ENCODE measurements around the gene TRIM58.

TRIM58 gene

GRCh38 chr1:247848346-247848745, 8.6 kb upstream of the TRIM58 start:
- in situ Hi-C loops (cut with MboI; ENCODE audit: low sequenced_read_pairs, unreplicated experiment) = no loop called here
- no peak for TF ChIP-seq CTCF (IDR thresholded peaks at IDR 0.05; ENCODE audit: borderline replicate concordance, control extremely low read depth, extremely low read depth, insufficient read depth, missing control alignments)
- DNase-seq (ENCODE audit: low spot score) = no peak

- no peak for TF ChIP-seq CTCF (IDR thresholded peaks at IDR 0.05; ENCODE audit: borderline replicate concordance, control extremely low read depth, extremely low read depth, insufficient read depth, missing control alignments)
- in situ Hi-C loops (cut with MboI; ENCODE audit: low sequenced_read_pairs, unreplicated experiment) = no loop called here
- DNase-seq (ENCODE audit: low spot score) = no peak
Measured at GRCh38 chr1:247849616-247850015, 7.4 kb upstream of the TRIM58 start.

- no peak for DNase-seq (ENCODE audit: low spot score)
- in situ Hi-C loops (cut with MboI; ENCODE audit: low sequenced_read_pairs, unreplicated experiment) = no loop called here
- no peak for TF ChIP-seq CTCF (IDR thresholded peaks at IDR 0.05; ENCODE audit: borderline replicate concordance, control extremely low read depth, extremely low read depth, insufficient read depth, missing control alignments)
Measured at GRCh38 chr1:247854899-247855545, 2.0 kb upstream of the TRIM58 start.

- DNase-seq (ENCODE audit: low spot score) = no peak
- in situ Hi-C loops (cut with MboI; ENCODE audit: low sequenced_read_pairs, unreplicated experiment) = no loop called here
- TF ChIP-seq CTCF (IDR thresholded peaks at IDR 0.05; ENCODE audit: borderline replicate concordance, control extremely low read depth, extremely low read depth, insufficient read depth, missing control alignments) = no peak
Measured at GRCh38 chr1:247855911-247856310, 1.1 kb upstream of the TRIM58 start.

- TF ChIP-seq CTCF (IDR thresholded peaks at IDR 0.05; ENCODE audit: borderline replicate concordance, control extremely low read depth, extremely low read depth, insufficient read depth, missing control alignments) = no peak
- in situ Hi-C loops (cut with MboI; ENCODE audit: low sequenced_read_pairs, unreplicated experiment) = no loop called here
- DNase-seq (ENCODE audit: low spot score) = no peak
Measured at GRCh38 chr1:247857985-247858619, 1.1 kb downstream of the TRIM58 start.

GRCh38 chr1:247862756-247863155, 5.8 kb downstream of the TRIM58 start:
- no peak for DNase-seq (ENCODE audit: low spot score)
- TF ChIP-seq CTCF (IDR thresholded peaks at IDR 0.05; ENCODE audit: borderline replicate concordance, control extremely low read depth, extremely low read depth, insufficient read depth, missing control alignments) = no peak
- in situ Hi-C loops (cut with MboI; ENCODE audit: low sequenced_read_pairs, unreplicated experiment) = no loop called here
